ENCODE measurements around the gene NPBWR2.
A peak's percentile ranks its signal among the peaks of the same experiment; 100 is the strongest.

The NPBWR2 gene

GRCh38 chr20:64116016-64116415 lies 8.7 kb upstream of the NPBWR2 start:
- H3K27ac Mint-ChIP-seq: no peak overlapping the region
- peaks cover 25% of the 10 kb centered on the region for H3K27me3 Mint-ChIP-seq
- H3K9me3 Mint-ChIP-seq: no peaks in the 10 kb centered on the region
- DNase-seq: peak; percentile 10
- H3K36me3 Mint-ChIP-seq: no peaks in the 10 kb centered on the region
- peaks cover 9% of the 10 kb centered on the region for H3K4me1 Mint-ChIP-seq
- H3K4me3 Mint-ChIP-seq: no peak overlapping the region
- CTCF ChIA-PET: interaction anchor here (1.1 to 7.4 kb wide), 2 partner anchors 8 to 33 kb away, joined by 3 to 75 read pairs; partner anchors contain the start of genes LKAAEAR1 and NPBWR2

- Mint-ChIP-seq H3K27me3 (peaks cover 19% of the 10 kb centered on the region), H3K4me1 (peaks cover 6% of the 10 kb centered on the region), H3K36me3 (no peaks in the 10 kb centered on the region), H3K9me3 (no peaks in the 10 kb centered on the region), H3K4me3 (no peak overlapping the region), H3K27ac (no peak overlapping the region)
- peak; percentile 14 for DNase-seq
- CTCF ChIA-PET: interaction anchor here (1.1 to 7.4 kb wide), 3 partner anchors 8 to 76 kb away, joined by 3 to 75 read pairs (median 3); partner anchors contain the start of genes LKAAEAR1 and NPBWR2
Measured at GRCh38 chr20:64115171-64115911, 8.0 kb upstream of the NPBWR2 start.

- H3K27me3 Mint-ChIP-seq: peaks cover 18% of the 10 kb centered on the region
- CTCF ChIA-PET: interaction anchor here (1.1 kb wide), 1 partner anchor 75 kb away, joined by 3 read pairs; no protein-coding TSS in a partner anchor
- H3K36me3 Mint-ChIP-seq: no peaks in the 10 kb centered on the region
- H3K4me3 Mint-ChIP-seq: no peak overlapping the region
- DNase-seq: peak; percentile 14
- no peaks in the 10 kb centered on the region for H3K4me1 Mint-ChIP-seq
- no peak overlapping the region for H3K27ac Mint-ChIP-seq
- H3K9me3 Mint-ChIP-seq: no peaks in the 10 kb centered on the region
Measured at GRCh38 chr20:64114356-64114971, 7.1 kb upstream of the NPBWR2 start.

GRCh38 chr20:64113796-64114355 lies 6.5 kb upstream of the NPBWR2 start:
- Mint-ChIP-seq H3K27me3 (peaks cover 21% of the 10 kb centered on the region), H3K9me3 (no peaks in the 10 kb centered on the region), H3K4me1 (no peaks in the 10 kb centered on the region), H3K27ac (no peak overlapping the region), H3K36me3 (no peaks in the 10 kb centered on the region), H3K4me3 (no peak overlapping the region)
- CTCF ChIA-PET: no interaction called here
- peak; percentile 16 for DNase-seq

- no peaks in the 10 kb centered on the region for H3K36me3 Mint-ChIP-seq
- H3K27ac Mint-ChIP-seq: no peak overlapping the region
- H3K27me3 Mint-ChIP-seq: peaks cover 23% of the 10 kb centered on the region
- peak; percentile 15 for DNase-seq
- no peaks in the 10 kb centered on the region for H3K4me1 Mint-ChIP-seq
- CTCF ChIA-PET: no interaction called here
- H3K4me3 Mint-ChIP-seq: no peak overlapping the region
- no peaks in the 10 kb centered on the region for H3K9me3 Mint-ChIP-seq
Measured at GRCh38 chr20:64113444-64113775, 6.0 kb upstream of the NPBWR2 start.

- no peak overlapping the region for H3K27ac Mint-ChIP-seq
- no peaks in the 10 kb centered on the region for H3K9me3 Mint-ChIP-seq
- peaks cover 28% of the 10 kb centered on the region for H3K27me3 Mint-ChIP-seq
- H3K4me1 Mint-ChIP-seq: no peaks in the 10 kb centered on the region
- DNase-seq: peak; percentile 14
- CTCF ChIA-PET: interaction anchor here (0.9 to 4.9 kb wide), 2 partner anchors 8 to 617 kb away, joined by 3 to 28 read pairs; no protein-coding TSS in a partner anchor
- no peak overlapping the region for H3K4me3 Mint-ChIP-seq
- H3K36me3 Mint-ChIP-seq: no peaks in the 10 kb centered on the region
Measured at GRCh38 chr20:64112691-64113443, 5.5 kb upstream of the NPBWR2 start.

GRCh38 chr20:64111841-64112641 lies 4.7 kb upstream of the NPBWR2 start:
- no peak overlapping the region for H3K27ac Mint-ChIP-seq
- peak; percentile 20 for DNase-seq
- no peak overlapping the region for H3K4me3 Mint-ChIP-seq
- CTCF ChIA-PET: interaction anchor here (0.9 to 4.9 kb wide), 3 partner anchors 9 to 616 kb away, joined by 3 to 28 read pairs (median 4); no protein-coding TSS in a partner anchor
- no peaks in the 10 kb centered on the region for H3K4me1 Mint-ChIP-seq
- H3K27me3 Mint-ChIP-seq: peaks cover 32% of the 10 kb centered on the region
- H3K36me3 Mint-ChIP-seq: no peaks in the 10 kb centered on the region
- H3K9me3 Mint-ChIP-seq: no peaks in the 10 kb centered on the region

GRCh38 chr20:64110411-64111068 lies 3.2 kb upstream of the NPBWR2 start:
- Mint-ChIP-seq H3K4me1 (no peaks in the 10 kb centered on the region), H3K9me3 (no peaks in the 10 kb centered on the region), H3K4me3 (no peak overlapping the region), H3K27ac (no peak overlapping the region), H3K36me3 (no peaks in the 10 kb centered on the region), H3K27me3 (peaks cover 38% of the 10 kb centered on the region)
- CTCF ChIA-PET: interaction anchor here (1.3 to 4.9 kb wide), 4 partner anchors 9 to 73 kb away, joined by 3 to 28 read pairs (median 5); no protein-coding TSS in a partner anchor
- DNase-seq: peak; percentile 18

- peaks cover 40% of the 10 kb centered on the region for H3K27me3 Mint-ChIP-seq
- no peak overlapping the region for H3K4me3 Mint-ChIP-seq
- peak; percentile 4 for DNase-seq
- H3K4me1 Mint-ChIP-seq: no peaks in the 10 kb centered on the region
- CTCF ChIA-PET: interaction anchor here (1.3 to 4.9 kb wide), 4 partner anchors 8 to 26 kb away, joined by 3 to 28 read pairs (median 4); partner anchors contain the start of gene LKAAEAR1
- no peak overlapping the region for H3K27ac Mint-ChIP-seq
- H3K36me3 Mint-ChIP-seq: no peaks in the 10 kb centered on the region
- H3K9me3 Mint-ChIP-seq: no peaks in the 10 kb centered on the region
Measured at GRCh38 chr20:64109831-64110391, 2.5 kb upstream of the NPBWR2 start.

- no peaks in the 10 kb centered on the region for H3K4me1 Mint-ChIP-seq
- H3K4me3 Mint-ChIP-seq: no peak overlapping the region
- peak overlapping the region; percentile 71 for H3K27ac Mint-ChIP-seq
- no peaks in the 10 kb centered on the region for H3K36me3 Mint-ChIP-seq
- H3K9me3 Mint-ChIP-seq: no peaks in the 10 kb centered on the region
- peak; percentile 16 for DNase-seq
- CTCF ChIA-PET: interaction anchor here (1.3 to 4.9 kb wide), 3 partner anchors 7 to 25 kb away, joined by 3 to 28 read pairs (median 6); partner anchors contain the start of gene LKAAEAR1
- peaks cover 49% of the 10 kb centered on the region for H3K27me3 Mint-ChIP-seq
Measured at GRCh38 chr20:64108731-64109681, 1.6 kb upstream of the NPBWR2 start.

- H3K9me3 Mint-ChIP-seq: no peaks in the 10 kb centered on the region
- DNase-seq: peak; percentile 16
- CTCF ChIA-PET: interaction anchor here (0.7 to 4.9 kb wide), 3 partner anchors 8 to 13 kb away, joined by 3 to 28 read pairs (median 6); no protein-coding TSS in a partner anchor
- no peaks in the 10 kb centered on the region for H3K4me1 Mint-ChIP-seq
- no peaks in the 10 kb centered on the region for H3K36me3 Mint-ChIP-seq
- H3K27me3 Mint-ChIP-seq: peaks cover 50% of the 10 kb centered on the region
- no peak overlapping the region for H3K27ac Mint-ChIP-seq
- no peak overlapping the region for H3K4me3 Mint-ChIP-seq
Measured at GRCh38 chr20:64107736-64108457, 532 bp upstream of the NPBWR2 start.

Data from activated naive CD4-positive, alpha-beta T cell treated with anti-CD3 and anti-CD28 coated beads, Interleukin-2, amount 10 ng/mL, durations not matched to agents 7 days and 5 days (primary cell).